Peyer's patch (tissue), 4 donors: ENCODE results near the gene OR5D16. TPM values are rescaled to one million over a fixed set of nuclear protein-coding genes. Genes with fewer than 3 reads are reported as not detected.

Experiments used
- DNase-seq, 3 donors: peaks; one replicate each; pipeline ENCODE4 v3.0.0-alpha.2; 2017 to 2019
- H3K27ac ChIP-seq, 4 donors: fragments of 200-600 bp; sonication (generic); one replicate each; pipeline ENCODE4 v1.5.1; 2016 to 2019
- H3K27me3 ChIP-seq, 2 donors: fragments of 200-600 bp; sonication (generic); one replicate each; pipeline ENCODE4 v1.5.1; 2019
- H3K36me3 ChIP-seq, 3 donors: fragments of 200-600 bp; sonication (generic); one replicate each; pipeline ENCODE4 v1.5.1; 2016 to 2019
- H3K4me1 ChIP-seq, 4 donors: fragments of 200-600 bp; sonication (generic); one replicate each; pipeline ENCODE4 v1.5.1; 2016 to 2019
- H3K4me3 ChIP-seq, 4 donors: fragments of 200-600 bp; sonication (generic); 1 replicate in 3 of 4; 2 replicates in 1 of 4; pipeline ENCODE4 v1.5.1; 2016 to 2019; ENCODE audit warnings: mild to moderate bottlenecking in 1 of 4
- H3K9me3 ChIP-seq, 4 donors: fragments of 200-600 bp; sonication (generic); one replicate each; pipeline ENCODE4 v1.5.1; 2016 to 2019; ENCODE audit warnings: mild to moderate bottlenecking in 1 of 4
- CTCF ChIP-seq, 6 experiments: fragments of 450-650 bp in 4 of 6; fragments of 200-600 bp in 2 of 6; sonication (generic) in 1 of 6; IDR thresholded peaks; one replicate each; pipeline ENCODE4 v1.5.1; 2017 to 2019; ENCODE audit warnings: antibody characterized with exemption in 6 of 6, mild to moderate bottlenecking in 3 of 6, moderate library complexity in 1 of 6
- POLR2A ChIP-seq, 2 donors: fragments of 450-650 bp; IDR thresholded peaks; one replicate each; pipeline ENCODE4 v1.5.1; 2017; ENCODE audit warnings: antibody characterized with exemption in 2 of 2, mild to moderate bottlenecking in 2 of 2, moderate library complexity in 2 of 2
- total RNA-seq, 4 donors: library from RNA; depleted of rRNA; stranded (reverse); fragments of >200 nt; gene quantifications; one replicate each; pipeline ENCODE4 v1.1.0, GENCODE V29; 2016

The OR5D16 gene
- total RNA-seq = not detected

GRCh38 chr11:55838452-55838851 lies at the start of gene OR5D16:
Gene OR5D16, plus strand, starts transcription at chr11:55838752. Its CDS starts 0 bp downstream, at chr11:55838752.
- no peak within 1 kb of the TSS for H3K27ac ChIP-seq
- no peak for DNase-seq
- no peaks in the 10 kb centered on the region for H3K9me3 ChIP-seq
- H3K4me1 ChIP-seq = no peaks in the 10 kb centered on the region
- TF ChIP-seq POLR2A (IDR thresholded peaks at IDR 0.05) = no peak
- H3K4me3 ChIP-seq = no peak within 1 kb of the TSS
- H3K27me3 ChIP-seq = no peaks in the 10 kb centered on the region
- no peaks in the 10 kb centered on the region for H3K36me3 ChIP-seq

GRCh38 chr11:55791606-55792005 lies 46.9 kb upstream of the OR5D16 start:
- no peaks in the 10 kb centered on the region for H3K36me3 ChIP-seq
- TF ChIP-seq CTCF (IDR thresholded peaks at IDR 0.05) (no peak), POLR2A (IDR thresholded peaks at IDR 0.05) (no peak)
- no peaks in the 10 kb centered on the region for H3K9me3 ChIP-seq
- DNase-seq = no peak
- H3K4me1 ChIP-seq = no peaks in the 10 kb centered on the region
- no peak overlapping the region for H3K27ac ChIP-seq
- H3K4me3 ChIP-seq = no peak overlapping the region
- H3K27me3 ChIP-seq = no peaks in the 10 kb centered on the region

GRCh38 chr11:55793321-55793720 lies 45.2 kb upstream of the OR5D16 start:
- no peaks in the 10 kb centered on the region for H3K27me3 ChIP-seq
- no peak overlapping the region for H3K27ac ChIP-seq
- H3K4me1 ChIP-seq = no peaks in the 10 kb centered on the region
- TF ChIP-seq CTCF (IDR thresholded peaks at IDR 0.05) (no peak), POLR2A (IDR thresholded peaks at IDR 0.05) (no peak)
- no peak for DNase-seq
- H3K36me3 ChIP-seq = no peaks in the 10 kb centered on the region
- no peak overlapping the region for H3K4me3 ChIP-seq
- no peaks in the 10 kb centered on the region for H3K9me3 ChIP-seq

- no peak within 1 kb of the TSS for H3K4me3 ChIP-seq
These were observed 43.3 kb upstream of the OR5D16 start, which contains the start of gene OR5D14 for GRCh38 chr11:55795256-55795655. Gene OR5D14, plus strand, starts transcription at chr11:55795556. Its CDS starts 0 bp downstream, at chr11:55795556.

DNA sequence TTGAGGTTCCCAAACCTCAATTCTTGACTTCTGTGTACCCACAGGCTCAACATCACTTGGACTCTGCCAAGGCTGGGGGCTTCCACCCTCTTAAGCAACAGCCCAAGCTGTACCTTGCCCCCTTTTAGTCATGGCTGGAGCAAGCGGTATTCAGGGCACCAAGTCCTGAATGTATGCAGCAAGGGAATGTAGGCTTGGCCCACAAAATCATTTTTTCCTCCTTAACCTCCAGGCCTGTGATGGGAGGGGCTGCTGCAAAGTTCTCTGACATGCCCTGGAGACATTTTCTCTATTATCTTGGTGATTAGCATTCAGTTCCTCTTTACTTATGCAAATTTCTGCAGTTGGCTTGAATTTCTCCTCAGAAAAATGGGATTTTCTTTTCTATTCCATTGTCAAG lies 32.3 kb upstream of the OR5D16 start:
- no peaks in the 10 kb centered on the region for H3K27me3 ChIP-seq
- peaks cover 0 to 5% (median 0%) of the 10 kb centered on the region in 4 donors for H3K9me3 ChIP-seq
- H3K27ac ChIP-seq = no peak overlapping the region
- no peak for DNase-seq
- no peak overlapping the region for H3K4me3 ChIP-seq
- no peaks in the 10 kb centered on the region for H3K4me1 ChIP-seq
- TF ChIP-seq POLR2A (IDR thresholded peaks at IDR 0.05) = no peak
- no peak for TF ChIP-seq CTCF (IDR thresholded peaks at IDR 0.05)
- H3K36me3 ChIP-seq = no peaks in the 10 kb centered on the region

More at GRCh38 chr11:55795256-55795655, 43.3 kb upstream of the OR5D16 start, which contains the start of gene OR5D14:
- no peak for DNase-seq
- Histone ChIP-seq H3K9me3 (no peaks in the 10 kb centered on the region), H3K27ac (no peak within 1 kb of the TSS), H3K27me3 (no peaks in the 10 kb centered on the region), H3K36me3 (no peaks in the 10 kb centered on the region), H3K4me1 (no peaks in the 10 kb centered on the region)
- TF ChIP-seq CTCF (IDR thresholded peaks at IDR 0.05) (no peak), POLR2A (IDR thresholded peaks at IDR 0.05) (no peak)

DNA sequence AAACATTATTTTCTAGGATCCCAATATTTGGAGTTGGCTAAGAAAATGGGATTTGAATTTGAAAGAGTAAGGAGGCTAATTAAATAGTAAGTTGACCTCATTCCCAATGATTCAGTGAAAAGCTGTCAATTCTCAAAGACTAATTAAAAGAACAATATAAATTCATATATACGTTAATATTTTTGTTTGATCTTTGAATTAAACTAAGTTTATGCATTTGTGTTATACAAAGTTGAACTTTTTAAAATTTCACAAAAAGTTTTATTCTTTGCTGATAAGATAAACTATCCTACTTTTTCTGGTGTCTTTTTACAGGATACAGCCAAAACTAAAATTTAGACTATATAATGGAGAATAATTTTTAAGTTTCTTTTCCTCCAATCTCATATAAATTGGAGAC lies 27.5 kb upstream of the OR5D16 start, which contains the start of gene OR5L1:
Gene OR5L1, plus strand, starts transcription at position 301 of the 400 bp plus-strand sequence. CDS start 100 bp downstream, outside the sequence.
- DNase-seq = no peak
- H3K27ac ChIP-seq = no peak within 1 kb of the TSS
- TF ChIP-seq CTCF (IDR thresholded peaks at IDR 0.05) = no peak
- TF ChIP-seq POLR2A (IDR thresholded peaks at IDR 0.05) = no peak
- H3K4me3 ChIP-seq = no peak within 1 kb of the TSS
- H3K27me3 ChIP-seq = no peaks in the 10 kb centered on the region
- no peaks in the 10 kb centered on the region for H3K36me3 ChIP-seq
- H3K4me1 ChIP-seq = no peaks in the 10 kb centered on the region
- H3K9me3 ChIP-seq = peaks cover 0 to 3% (median 0%) of the 10 kb centered on the region in 4 donors
